Upper lobe of right lung (tissue), 1 donor: Measurements from ENCODE around the gene CORIN. TPM values are rescaled to one million over a fixed set of nuclear protein-coding genes. Genes with fewer than 3 reads are reported as not detected.

Experiments
- ATAC-seq: fragments of 200-7000 bp; cut with Tn5 transposase; one replicate; pipeline ENCODE4 v1.9.1; 2020; ENCODE audit warnings: mild to moderate bottlenecking, moderate library complexity
- DNase-seq: peaks from one replicate; pipeline ENCODE4 v3.0.0-alpha.2; 2020
- H3K27ac ChIP-seq: fragments of 200-600 bp; one replicate; pipeline ENCODE4 v1.8.0; 2022
- H3K27me3 ChIP-seq: fragments of 200-600 bp; one replicate; pipeline ENCODE4 v1.8.0; 2022; ENCODE audit warnings: mild to moderate bottlenecking
- H3K36me3 ChIP-seq: fragments of 200-600 bp; one replicate; pipeline ENCODE4 v1.8.0; 2022
- H3K4me1 ChIP-seq: fragments of 200-600 bp; one replicate; pipeline ENCODE4 v1.8.0; 2022
- H3K4me3 ChIP-seq: fragments of 200-600 bp; one replicate; pipeline ENCODE4 v1.8.0; 2022; ENCODE audit warnings: mild to moderate bottlenecking
- H3K9me3 ChIP-seq: fragments of 200-600 bp; one replicate; pipeline ENCODE4 v1.8.0; 2022
- intact Hi-C: fragments of 100-400 bp; cut with DNase I; formaldehyde crosslinking; loops from one replicate; pipeline ENCODE4 v1.11.0; 2022
- total RNA-seq: library from RNA; stranded (reverse); fragmentation: NEBNext Ultra II Directional; extraction: Animal tissue kit (Norgen Biotek cat#: 25700); gene quantifications from one replicate; pipeline ENCODE4 v1.2.1, GENCODE V29; 2021
- TF ChIP-seq, protein P1 (sequence below): fragments of 200-600 bp; IDR thresholded peaks from one replicate; pipeline ENCODE4 v1.8.0; 2022; ENCODE audit warnings: antibody characterized with exemption
- donor health status: DM: no; HTN: yes; CAD: no; lungs with severe emphysema.

CORIN gene
- total RNA-seq, 1 donor from 2014 or later = 3.7 TPM

DNA sequence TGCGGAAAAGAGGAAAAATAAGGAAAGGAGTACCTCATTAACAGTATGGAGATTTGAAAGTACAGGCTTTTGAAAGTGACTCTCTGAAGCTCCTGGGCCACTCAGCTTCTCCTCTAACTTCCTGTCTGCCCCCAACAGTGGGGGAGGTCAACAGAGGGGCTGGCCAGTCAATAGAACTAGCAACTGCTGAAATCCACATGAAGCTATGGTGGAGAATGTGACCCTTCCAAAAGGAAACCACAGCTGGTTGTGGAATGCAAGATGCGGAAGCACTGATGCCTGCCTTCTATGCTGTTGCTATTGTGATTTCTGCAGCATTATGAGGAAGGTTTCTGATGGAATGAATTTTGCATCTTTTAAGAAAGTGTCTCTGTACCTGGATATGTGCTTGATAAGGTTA lies 2.4 kb downstream of the CORIN start:
- no peak for DNase-seq
- no peak overlapping the region for H3K27ac ChIP-seq

DNA sequence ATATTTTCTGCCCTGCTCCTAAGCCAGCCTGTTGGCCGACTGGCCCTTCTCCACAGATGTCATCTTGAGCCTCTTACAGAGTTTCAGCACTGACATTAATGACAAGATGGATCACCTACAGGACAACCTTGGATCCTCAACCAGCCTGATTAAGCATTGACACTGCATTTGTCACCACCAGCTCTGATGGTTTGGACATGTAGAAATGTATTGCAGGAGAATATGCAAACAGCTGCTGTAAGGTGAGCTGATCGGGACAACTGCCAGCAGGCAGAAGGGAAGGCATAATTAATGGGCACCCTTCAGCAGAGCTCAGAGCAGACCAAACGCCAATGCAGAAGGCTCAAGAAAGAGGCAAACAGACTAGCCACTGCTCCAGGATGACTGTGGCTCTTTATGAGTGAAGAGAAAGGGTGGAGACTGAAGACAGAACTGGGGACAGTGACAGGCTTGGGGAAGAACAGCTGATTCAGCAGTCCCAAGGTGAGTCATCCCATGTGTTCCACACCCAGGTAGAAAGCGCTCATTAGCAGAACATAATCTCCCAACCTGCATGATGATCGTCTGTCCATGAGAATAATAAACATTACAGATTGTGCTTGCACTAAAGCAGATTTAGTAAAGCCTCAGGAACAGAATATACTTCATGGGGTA lies 6.7 kb downstream of the CORIN start:
- ATAC-seq = no peak
- no peak for DNase-seq
- Histone ChIP-seq H3K27ac (no peak overlapping the region), H3K4me3 (no peak overlapping the region), H3K4me1 (peaks cover 11% of the 10 kb centered on the region), H3K9me3 (no peaks in the 10 kb centered on the region), H3K27me3 (no peaks in the 10 kb centered on the region), H3K36me3 (no peaks in the 10 kb centered on the region)
- intact Hi-C loops = no loop called here
- TF ChIP-seq, protein P1, sequence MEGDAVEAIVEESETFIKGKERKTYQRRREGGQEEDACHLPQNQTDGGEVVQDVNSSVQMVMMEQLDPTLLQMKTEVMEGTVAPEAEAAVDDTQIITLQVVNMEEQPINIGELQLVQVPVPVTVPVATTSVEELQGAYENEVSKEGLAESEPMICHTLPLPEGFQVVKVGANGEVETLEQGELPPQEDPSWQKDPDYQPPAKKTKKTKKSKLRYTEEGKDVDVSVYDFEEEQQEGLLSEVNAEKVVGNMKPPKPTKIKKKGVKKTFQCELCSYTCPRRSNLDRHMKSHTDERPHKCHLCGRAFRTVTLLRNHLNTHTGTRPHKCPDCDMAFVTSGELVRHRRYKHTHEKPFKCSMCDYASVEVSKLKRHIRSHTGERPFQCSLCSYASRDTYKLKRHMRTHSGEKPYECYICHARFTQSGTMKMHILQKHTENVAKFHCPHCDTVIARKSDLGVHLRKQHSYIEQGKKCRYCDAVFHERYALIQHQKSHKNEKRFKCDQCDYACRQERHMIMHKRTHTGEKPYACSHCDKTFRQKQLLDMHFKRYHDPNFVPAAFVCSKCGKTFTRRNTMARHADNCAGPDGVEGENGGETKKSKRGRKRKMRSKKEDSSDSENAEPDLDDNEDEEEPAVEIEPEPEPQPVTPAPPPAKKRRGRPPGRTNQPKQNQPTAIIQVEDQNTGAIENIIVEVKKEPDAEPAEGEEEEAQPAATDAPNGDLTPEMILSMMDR = no peak

More for the DNA sequence above, 2.4 kb downstream of the CORIN start:
- intact Hi-C loops = no loop called here
- H3K9me3 ChIP-seq = no peaks in the 10 kb centered on the region
- no peak for ATAC-seq
- TF ChIP-seq, protein P1 = no peak
- H3K4me1 ChIP-seq = peaks cover 30% of the 10 kb centered on the region
- no peak overlapping the region for H3K4me3 ChIP-seq
- H3K27me3 ChIP-seq = no peaks in the 10 kb centered on the region
- H3K36me3 ChIP-seq = no peaks in the 10 kb centered on the region

DNA sequence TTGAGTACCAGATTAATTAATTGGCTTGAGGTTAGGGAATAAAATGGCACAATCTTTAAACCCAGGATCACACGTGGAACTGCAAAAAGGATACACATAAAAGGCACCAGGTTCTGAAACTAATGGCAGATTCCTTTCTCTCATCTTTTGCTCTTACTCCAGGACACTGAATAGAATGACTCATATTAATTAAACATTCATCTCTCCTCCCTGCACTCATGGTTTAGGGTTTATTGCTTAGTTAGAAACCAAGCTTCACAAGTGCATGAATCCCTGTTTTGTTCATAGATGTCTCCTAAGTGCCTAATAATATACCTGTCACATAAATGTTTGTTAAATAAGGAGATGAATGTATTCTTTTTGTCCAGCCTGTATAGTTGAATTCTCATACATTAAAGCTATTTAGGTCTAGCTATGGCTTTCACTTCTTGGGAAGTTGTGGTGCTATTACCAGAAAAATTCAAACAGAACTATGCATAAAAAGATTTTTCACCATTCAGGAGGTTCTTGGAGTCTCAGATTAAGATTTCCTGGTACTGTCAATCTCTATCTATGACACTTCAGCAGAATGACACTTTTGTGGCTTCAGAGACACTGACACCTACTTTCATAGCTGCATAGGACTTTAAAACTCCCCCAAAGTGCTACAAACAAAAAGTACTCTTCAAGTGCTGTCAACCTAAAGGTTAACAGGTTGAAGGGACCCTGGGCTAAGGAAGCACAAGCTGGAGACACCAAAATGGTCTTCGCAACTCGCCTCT lies 7.4 kb downstream of the CORIN start:
- no peak overlapping the region for H3K27ac ChIP-seq
- H3K9me3 ChIP-seq = no peaks in the 10 kb centered on the region
- no peaks in the 10 kb centered on the region for H3K36me3 ChIP-seq
- no peak for DNase-seq
- H3K4me1 ChIP-seq = peaks cover 3% of the 10 kb centered on the region
- TF ChIP-seq, protein P1 = no peak
- H3K27me3 ChIP-seq = no peaks in the 10 kb centered on the region
- intact Hi-C loops = no loop called here
- ATAC-seq = no peak
- no peak overlapping the region for H3K4me3 ChIP-seq

DNA sequence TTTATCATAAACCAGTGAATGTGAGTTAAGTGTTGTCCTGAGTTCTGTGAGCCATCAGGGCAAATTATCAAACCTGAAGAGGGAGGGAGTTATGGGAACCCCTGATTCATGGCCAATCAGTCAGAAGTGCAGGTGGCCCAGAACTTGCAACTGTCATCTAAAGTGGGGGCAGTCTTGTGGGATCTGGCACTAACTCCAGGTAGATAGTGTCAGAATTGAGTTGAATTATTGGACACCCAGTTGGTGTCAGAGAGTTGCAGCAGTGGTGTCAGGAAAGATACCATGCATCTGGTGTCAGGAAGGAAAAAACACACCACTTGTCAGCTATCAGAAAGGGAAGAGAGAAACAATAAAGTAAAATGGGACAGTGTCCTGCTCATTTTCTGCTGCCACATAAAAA lies 8.4 kb downstream of the CORIN start:
- DNase-seq = no peak
- intact Hi-C loops = no loop called here
- Histone ChIP-seq H3K36me3 (no peaks in the 10 kb centered on the region), H3K4me1 (no peaks in the 10 kb centered on the region), H3K27me3 (no peaks in the 10 kb centered on the region), H3K4me3 (no peak overlapping the region), H3K27ac (no peak overlapping the region), H3K9me3 (no peaks in the 10 kb centered on the region)
- ATAC-seq = no peak
- TF ChIP-seq, protein P1 = no peak

DNA sequence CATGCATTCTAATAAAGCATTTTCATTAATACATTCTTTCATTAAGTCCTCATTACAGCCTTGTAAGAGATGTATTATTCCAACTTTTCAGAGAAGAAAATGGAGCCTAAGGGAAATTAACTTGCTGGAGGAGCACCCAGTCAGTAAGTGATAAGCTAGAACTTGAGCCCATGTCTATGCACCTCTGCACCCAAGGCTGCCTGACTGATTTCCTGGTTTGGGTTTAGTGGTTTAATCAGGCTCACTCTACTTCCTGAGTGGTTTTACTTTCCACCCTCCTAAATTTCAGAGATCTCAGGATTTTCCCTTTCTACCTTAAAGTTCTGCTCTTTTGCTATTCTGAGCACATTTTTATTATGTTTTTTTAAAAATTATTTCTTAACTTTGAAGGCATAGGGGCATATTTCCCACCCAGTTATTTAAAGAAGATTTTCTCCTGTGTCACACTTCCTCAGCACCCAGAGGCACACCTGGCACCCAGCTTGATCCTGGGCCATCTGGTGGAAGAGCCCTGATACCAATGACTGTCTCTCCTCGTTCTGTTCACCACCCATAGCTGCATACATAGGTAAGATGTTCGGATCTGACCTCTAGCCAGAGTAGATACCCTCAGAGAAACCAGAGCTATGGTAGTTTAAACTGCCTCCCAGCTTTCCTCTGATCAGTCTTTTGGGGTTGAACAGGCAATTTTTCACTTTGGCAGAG lies 10.4 kb downstream of the CORIN start:
- no peak for DNase-seq
- Histone ChIP-seq H3K27ac (no peak overlapping the region), H3K4me1 (no peaks in the 10 kb centered on the region), H3K4me3 (no peak overlapping the region), H3K9me3 (no peaks in the 10 kb centered on the region), H3K27me3 (no peaks in the 10 kb centered on the region), H3K36me3 (no peaks in the 10 kb centered on the region)
- TF ChIP-seq, protein P1 = no peak
- intact Hi-C loops = no loop called here
- no peak for ATAC-seq
